ENCODE results near the gene PTDSS2. TPM values are rescaled to one million over a fixed set of nuclear protein-coding genes. Genes with fewer than 3 reads are reported as not detected.
A peak's percentile ranks its signal among the peaks of the same experiment; 100 is the strongest.

Gene PTDSS2
- total and polyA plus RNA-seq, 9 of the 15 experiments (the other 6 are each of a cell fraction or from before 2014, with no cell fraction given), result 0.45 to 53.9 (median 17.2) TPM

- TF ChIP-seq BRCA1 (IDR thresholded peaks at IDR 0.05), result no peak
- TF ChIP-seq BRCA1 (CRISPR knock-in tag; IDR thresholded peaks at IDR 0.05), result 0 out of 2 replicates have a peak, but pooled peaks have one; percentile 55
- no peak for TF ChIP-seq ZNF316 (IDR thresholded peaks at IDR 0.05)
- no peak for TF ChIP-seq ZNF24 (IDR thresholded peaks at IDR 0.05)
- peak; percentile 31; the same call in 1 of the 2 replicates for TF ChIP-seq HSF4 (CRISPR knock-in tag; IDR thresholded peaks at IDR 0.05; ENCODE audit: borderline replicate concordance)
- no peak for TF ChIP-seq HBP1 (CRISPR knock-in tag; IDR thresholded peaks at IDR 0.05)
- no peak for TF ChIP-seq PTBP1 (IDR thresholded peaks at IDR 0.05; ENCODE audit: low read depth, low read length)
- TF ChIP-seq ZEB2 (IDR thresholded peaks at IDR 0.05), result no peak
- no peak for TF ChIP-seq ZNF224 (CRISPR knock-in tag; IDR thresholded peaks at IDR 0.05)
- TF ChIP-seq ZBTB8A (IDR thresholded peaks at IDR 0.05; ENCODE audit: partially characterized antibody), result no peak
- peak; percentile 71 for TF ChIP-seq JUND (IDR thresholded peaks at IDR 0.05; ENCODE audit: borderline replicate concordance, low read depth, low read length)
- 0 out of 3 replicates have a peak, but pooled peaks have one; percentile 22 for TF ChIP-seq JUND (tag; IDR thresholded peaks at IDR 0.05; ENCODE audit: borderline replicate concordance, low read depth, low read length)
- 0 out of 2 replicates have a peak, but pooled peaks have one; percentile 36 for TF ChIP-seq ZBTB26 (CRISPR knock-in tag; IDR thresholded peaks at IDR 0.05)
- peak; percentile 83; the same call in 1 of the 2 replicates for TF ChIP-seq MED1 (CRISPR knock-in tag; IDR thresholded peaks at IDR 0.05; ENCODE audit: borderline replicate concordance)
- no peak for TF ChIP-seq ZNF77 (CRISPR knock-in tag; IDR thresholded peaks at IDR 0.05)
- peak; percentile 79 for TF ChIP-seq POLR2A (conservative IDR thresholded peaks at IDR 0.05)
- TF ChIP-seq ETS1 (conservative IDR thresholded peaks at IDR 0.05; ENCODE audit: control insufficient read depth, low read depth, low read length), result peak; percentile 93; the same call in 1 of the 2 replicates
- no peak for TF ChIP-seq RFX7 (CRISPR knock-in tag; IDR thresholded peaks at IDR 0.05)
- peak; percentile 85 for TF ChIP-seq NR2C2 (CRISPR knock-in tag; IDR thresholded peaks at IDR 0.05)
- peak; percentile 95 for TF ChIP-seq NR2C2 (tag; IDR thresholded peaks at IDR 0.05)
- TF ChIP-seq DLX4 (CRISPR knock-in tag; IDR thresholded peaks at IDR 0.05), result no peak
- TF ChIP-seq SMARCA5 (IDR thresholded peaks at IDR 0.05), result no peak
- peak; percentile 87; the same call in 1 of the 2 replicates for TF ChIP-seq CBX1 (IDR thresholded peaks at IDR 0.05; ENCODE audit: low read depth)
- peak; percentile 43; the same call in 1 of the 2 replicates for TF ChIP-seq ATF1 (CRISPR knock-in tag; IDR thresholded peaks at IDR 0.05)
- peak; percentile 92 for TF ChIP-seq ATF1 (tag; IDR thresholded peaks at IDR 0.05)
- TF ChIP-seq ZNF583 (CRISPR knock-in tag; IDR thresholded peaks at IDR 0.05), result no peak
- TF ChIP-seq GATAD2B (IDR thresholded peaks at IDR 0.05; ENCODE audit: borderline replicate concordance), result peak; percentile 93
- TF ChIP-seq MCM3 (IDR thresholded peaks at IDR 0.05), result no peak
These were observed at the start of gene PTDSS2 (continued) for GRCh38 chr11:449889-450808.
